GM19438 (cell line): ENCODE measurements around the gene EIF2B1.
"Not testable (repeated sequence)": the region's sequence is repeated elsewhere in the genome, so short reads cannot be mapped to it uniquely, and the experiment has no call there.

Experiments
- ATAC-seq: cut with Tn5 transposase; IDR thresholded peaks from one replicate; pipeline ENCODE4 v1.9.1; 2021; ENCODE audit warnings: low read depth; ENCODE audit not compliant: unreplicated experiment

EIF2B1 gene

DNA sequence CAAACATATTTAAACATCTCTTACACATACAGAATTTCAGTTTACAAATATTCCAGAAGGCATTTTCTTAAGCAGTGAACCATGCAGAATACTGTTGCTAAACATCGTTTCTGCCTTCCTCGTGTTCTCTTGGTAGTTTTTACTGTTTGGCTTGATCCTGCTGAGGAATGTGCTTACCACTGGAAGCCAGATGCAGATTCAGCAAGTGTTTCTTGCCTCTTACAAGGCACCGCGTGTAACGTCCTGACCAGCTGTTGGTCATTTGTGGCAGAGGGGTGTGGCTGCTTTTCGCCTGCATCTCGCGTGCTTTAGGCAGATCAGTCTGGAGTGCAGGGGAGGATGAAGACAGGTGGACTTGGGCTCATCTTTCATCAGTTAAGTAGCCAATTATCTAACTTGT lies 12.4 kb downstream of the EIF2B1 start:
- ATAC-seq = no peak

- no peak for ATAC-seq
Measured at GRCh38 chr12:123617580-123617979, 15.9 kb downstream of the EIF2B1 start.

- ATAC-seq = no peak
Measured at GRCh38 chr12:123617144-123617543, 16.3 kb downstream of the EIF2B1 start.

DNA sequence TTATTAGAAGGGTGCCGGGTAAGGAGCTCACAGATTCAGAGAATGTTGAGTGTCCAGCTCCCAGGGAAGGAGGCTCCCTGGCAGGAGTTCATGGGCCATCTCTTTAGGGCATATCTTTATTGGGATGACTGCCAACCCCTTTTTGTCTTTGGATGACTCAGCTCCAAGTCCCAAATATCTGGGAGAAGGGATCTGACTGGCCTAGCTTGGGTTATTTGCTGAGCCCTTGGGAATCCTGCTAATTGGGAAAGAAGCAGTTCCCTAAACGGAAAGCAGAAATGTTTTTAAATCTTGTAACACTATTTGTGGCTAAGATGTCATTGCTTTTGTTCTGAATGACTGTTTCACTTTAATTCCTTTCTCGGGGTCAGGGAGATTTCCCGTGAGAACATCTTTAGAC lies 19.0 kb downstream of the EIF2B1 start:
- no peak for ATAC-seq

GRCh38 chr12:123614110-123614509 lies 19.4 kb downstream of the EIF2B1 start:
- ATAC-seq = no peak

DNA sequence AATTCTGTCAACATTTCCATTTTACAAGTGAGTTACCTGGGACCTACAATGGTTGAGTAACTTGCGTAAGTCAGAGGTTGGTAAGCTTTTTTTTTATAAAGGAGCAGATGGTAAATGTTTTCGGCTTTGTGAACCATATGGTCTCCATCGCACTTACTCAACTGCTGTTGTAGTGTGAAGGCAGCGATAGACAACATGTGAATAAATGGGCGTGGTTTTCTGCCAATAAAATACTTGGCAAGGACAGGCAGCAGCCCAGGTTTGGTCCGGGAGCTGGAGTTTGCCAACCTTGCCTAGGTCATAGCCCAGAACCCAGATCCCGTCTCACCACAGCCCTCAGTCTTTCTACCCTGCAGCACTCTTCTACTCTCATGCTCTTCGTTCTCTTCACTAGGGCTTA lies 25.3 kb downstream of the EIF2B1 start:
- no peak for ATAC-seq

DNA sequence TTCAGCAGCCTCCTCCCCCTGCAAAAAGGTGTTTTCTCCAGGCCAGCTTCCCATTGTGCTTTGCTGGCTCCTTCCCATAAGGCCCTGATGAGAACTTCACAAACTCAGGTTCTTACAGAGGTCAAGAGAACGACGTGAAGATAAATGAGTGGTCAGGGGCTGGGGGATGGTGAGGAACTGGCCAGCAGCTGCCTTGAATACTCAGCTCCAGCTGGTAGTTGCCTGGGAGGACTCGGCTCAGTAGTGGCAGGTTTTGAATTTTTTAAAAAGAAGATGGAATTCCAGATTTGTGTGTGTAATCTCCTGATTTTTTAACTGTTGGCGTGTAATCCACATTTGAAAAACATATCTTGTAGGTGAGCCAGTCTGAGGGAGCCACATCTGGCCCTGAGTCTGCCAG lies 25.7 kb downstream of the EIF2B1 start:
- ATAC-seq = no peak

- not testable (repeated sequence) for ATAC-seq
Measured at GRCh38 chr12:123603495-123603894, 30.0 kb downstream of the EIF2B1 start.

DNA sequence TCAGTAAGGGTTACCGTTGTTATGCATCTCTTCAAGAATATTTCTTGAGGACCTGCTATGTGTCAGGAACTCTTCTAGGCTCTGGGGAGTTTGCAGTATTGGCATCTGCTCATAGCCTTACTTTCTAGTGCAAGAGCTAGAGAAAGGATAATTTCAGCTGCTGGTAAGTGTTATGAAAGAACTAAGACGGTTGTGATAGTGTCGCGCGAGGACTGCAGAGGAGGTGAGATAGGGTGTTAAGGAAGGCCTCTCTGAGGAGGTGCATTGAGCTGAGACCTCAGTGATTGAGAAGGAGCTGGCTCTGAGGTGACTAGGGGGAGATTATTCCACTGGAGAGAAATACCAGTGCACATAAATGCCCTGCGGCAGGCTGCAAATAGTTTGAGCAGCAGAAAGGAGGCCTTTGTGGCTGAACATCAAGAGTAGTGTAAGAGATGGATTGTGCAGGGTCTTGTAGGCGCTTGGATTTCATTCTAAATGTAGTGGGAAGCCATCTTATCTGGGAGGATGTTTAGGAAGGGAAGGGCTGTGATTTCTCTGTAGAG lies 30.8 kb downstream of the EIF2B1 start:
- ATAC-seq = no peak

GRCh38 chr12:123601602-123602489 lies 31.6 kb downstream of the EIF2B1 start, which contains the start of gene DDX55:
Gene DDX55, plus strand, starts transcription at chr12:123602099. Its CDS starts 50 bp downstream, at chr12:123602149.
- ATAC-seq = peak; percentile 90

DNA sequence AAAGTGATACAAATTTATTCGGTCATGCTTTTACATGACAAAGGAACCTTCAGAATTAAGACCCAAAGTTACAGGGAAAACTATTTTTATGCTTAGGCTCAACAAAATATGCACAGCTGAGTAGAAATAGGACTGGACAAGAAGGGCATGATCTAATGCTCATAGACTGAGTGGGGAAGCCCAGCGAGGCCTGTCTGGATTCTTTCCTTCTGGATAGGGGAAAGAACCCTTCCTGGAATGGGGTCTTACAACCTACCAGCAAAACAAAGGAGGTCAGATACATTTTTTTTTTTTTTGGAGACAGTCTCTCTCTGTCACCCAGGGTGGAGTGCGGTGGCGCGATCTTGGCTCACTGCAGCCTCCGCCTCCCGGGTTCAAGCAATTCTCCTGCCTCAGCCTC lies 33.8 kb downstream of the EIF2B1 start:
- ATAC-seq = no peak

DNA sequence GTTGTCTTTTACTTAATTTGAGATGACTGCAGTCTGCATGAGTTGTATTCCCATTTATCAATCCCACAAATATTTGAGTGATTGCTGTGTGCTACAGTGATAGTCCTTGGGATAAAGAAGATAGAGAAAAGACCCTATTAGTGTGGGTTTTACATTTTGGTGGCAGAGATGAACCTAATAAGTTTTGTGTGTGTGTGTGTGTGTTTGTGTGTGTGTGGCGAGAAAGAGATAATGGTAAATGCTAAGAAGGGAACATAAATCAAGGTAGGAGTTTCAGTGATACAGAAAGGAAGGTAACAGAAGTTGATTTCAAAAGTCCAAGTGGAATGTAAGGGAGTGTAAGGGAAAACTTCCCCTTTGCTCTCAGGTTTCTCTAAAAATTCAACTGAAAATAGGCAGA lies 34.2 kb downstream of the EIF2B1 start:
- no peak for ATAC-seq

DNA sequence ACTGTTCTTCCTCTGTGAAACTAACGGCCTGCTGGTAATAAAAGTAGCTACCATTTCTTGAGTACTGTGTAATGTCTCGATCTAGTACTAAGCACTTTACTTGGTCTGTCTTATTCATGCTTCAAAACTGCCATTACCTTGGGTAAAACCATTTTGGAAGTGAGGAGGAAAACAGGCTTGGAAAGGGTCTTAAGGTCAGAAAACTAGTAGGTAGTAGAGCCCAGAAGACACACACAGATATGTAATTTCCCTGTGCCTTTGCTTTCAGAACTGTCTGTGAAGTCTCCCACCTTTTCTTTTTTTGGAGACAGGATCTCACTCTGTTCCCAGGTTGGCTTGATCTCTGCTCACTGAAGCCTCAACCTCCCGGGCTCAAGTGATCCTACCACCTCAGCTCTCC lies 35.0 kb downstream of the EIF2B1 start:
- ATAC-seq = no peak

GRCh38 chr12:123597100-123597499 lies 36.4 kb downstream of the EIF2B1 start:
- no peak for ATAC-seq

- ATAC-seq = no peak
Measured at GRCh38 chr12:123595729-123596128, 37.8 kb downstream of the EIF2B1 start.

- no peak for ATAC-seq
Measured at GRCh38 chr12:123591702-123592481, 41.6 kb downstream of the EIF2B1 start.

GRCh38 chr12:123580772-123581171 lies 52.7 kb downstream of the EIF2B1 start:
- ATAC-seq = no peak

DNA sequence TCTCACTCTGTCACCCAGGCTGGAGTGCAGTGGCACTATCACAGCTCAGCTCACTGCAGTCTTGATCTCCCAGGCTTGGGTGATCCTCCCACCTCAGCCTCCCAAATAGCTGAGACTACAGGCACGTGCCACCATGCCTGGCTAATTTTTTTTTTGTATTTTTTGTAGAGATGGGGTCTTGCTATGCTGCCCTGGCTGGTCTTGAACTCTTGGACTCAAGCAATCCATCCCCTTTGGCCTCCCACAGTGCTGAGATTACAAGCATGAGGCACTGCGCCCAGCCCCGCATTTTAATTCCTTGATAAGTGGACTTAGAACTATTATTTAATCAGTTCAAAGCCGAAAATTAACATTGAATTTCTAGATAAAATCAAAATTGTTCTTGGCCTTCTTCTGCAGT lies 54.7 kb downstream of the EIF2B1 start:
- ATAC-seq = not testable (repeated sequence)

- no peak for ATAC-seq
Measured at GRCh38 chr12:123578243-123578642, 55.2 kb downstream of the EIF2B1 start.

DNA sequence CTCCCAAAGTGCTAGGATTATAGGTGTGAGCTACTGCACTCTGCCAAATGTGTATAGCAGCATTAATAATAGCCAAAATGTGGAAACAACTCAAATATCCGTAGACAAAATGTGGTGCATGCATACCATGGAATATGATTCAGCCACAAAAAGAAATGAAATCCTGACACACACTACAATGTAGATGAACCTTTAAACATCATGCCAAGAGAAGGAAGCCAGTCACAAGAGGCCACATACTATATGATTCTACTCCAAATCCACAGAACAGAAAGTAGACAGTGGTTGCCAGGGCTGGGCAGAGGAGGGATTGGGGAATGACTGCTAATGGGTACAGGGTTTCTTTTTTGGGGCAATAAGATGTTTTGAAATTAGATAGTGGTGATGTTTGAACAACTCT lies 56.9 kb downstream of the EIF2B1 start:
- ATAC-seq = no peak

GRCh38 chr12:123573870-123574269 lies 59.6 kb downstream of the EIF2B1 start:
- no peak for ATAC-seq
